SHP77 (cell line): Measurements from ENCODE around the gene C2orf92.

Experiments
- DNase-seq, 2 experiments: peaks; one replicate each; lab custom pipeline; 2025; lab: John Stamatoyannopoulos, UW

C2orf92 gene

DNA sequence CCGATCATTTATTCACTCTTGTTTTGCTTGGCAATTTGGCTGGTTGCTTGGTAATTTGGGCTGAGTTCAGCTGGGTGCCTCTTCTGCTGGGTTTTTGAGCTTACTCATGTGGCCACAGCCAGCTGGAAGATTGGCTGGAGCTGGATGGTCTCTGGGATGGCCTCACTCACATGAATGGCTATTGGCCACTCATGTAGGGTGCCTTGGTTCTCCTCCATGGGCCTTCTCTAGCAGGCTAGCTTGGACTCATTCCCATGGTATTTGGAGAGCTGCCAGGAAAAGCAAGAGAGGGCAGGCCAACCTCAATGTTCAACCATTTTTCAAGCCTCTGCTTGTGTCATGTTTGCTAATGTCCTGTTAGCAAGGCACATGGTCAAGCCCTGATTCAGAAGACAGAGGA lies 60.7 kb downstream of the C2orf92 start:
- DNase-seq, result no peak

- DNase-seq, result no peak
These were observed 61.9 kb downstream of the C2orf92 start for GRCh38 chr2:97731274-97732020.

DNA sequence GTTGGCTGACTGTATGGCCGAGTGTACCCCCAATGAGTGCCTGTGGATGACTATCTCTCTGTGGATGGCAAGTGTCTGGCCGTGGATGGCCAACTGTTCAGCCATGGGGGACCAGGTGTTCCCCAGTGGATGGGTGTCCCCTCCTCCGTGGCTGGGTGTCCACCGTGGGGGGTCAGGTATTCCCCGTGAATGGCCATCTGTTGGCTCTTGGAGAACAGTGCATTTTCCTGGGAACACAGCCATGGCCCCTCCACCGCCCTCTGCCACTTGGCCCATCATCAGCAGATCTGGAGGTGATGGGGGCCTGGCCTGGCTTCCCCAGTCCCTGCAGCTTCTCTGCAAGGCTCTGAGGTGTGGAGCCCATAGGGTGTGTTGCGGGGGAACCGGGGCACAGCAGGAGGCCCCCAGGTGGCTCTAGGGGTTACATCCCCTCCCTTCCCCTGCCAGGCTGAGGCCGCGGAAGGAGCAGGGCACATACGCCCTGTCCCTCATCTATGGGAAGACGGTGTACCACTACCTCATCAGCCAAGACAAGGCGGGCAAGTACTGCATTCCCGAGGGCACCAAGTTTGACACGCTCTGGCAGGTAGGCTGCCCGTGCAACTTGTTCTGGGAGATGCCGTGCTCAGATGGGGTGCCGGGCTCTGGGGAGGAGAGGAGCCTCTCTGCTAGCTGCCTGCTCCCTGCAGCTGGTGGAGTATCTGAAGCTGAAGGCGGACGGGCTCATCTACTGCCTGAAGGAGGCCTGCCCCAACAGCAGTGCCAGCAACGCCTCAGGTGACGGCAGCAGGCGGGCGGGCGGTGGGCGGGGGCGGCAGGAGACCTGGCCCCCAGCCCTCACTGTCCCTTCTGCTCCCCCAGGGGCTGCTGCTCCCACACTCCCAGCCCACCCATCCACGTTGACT lies 63.2 kb downstream of the C2orf92 start:
- no peak for DNase-seq

- no peak for DNase-seq
These were observed 64.0 kb downstream of the C2orf92 start for GRCh38 chr2:97733341-97734035.

DNA sequence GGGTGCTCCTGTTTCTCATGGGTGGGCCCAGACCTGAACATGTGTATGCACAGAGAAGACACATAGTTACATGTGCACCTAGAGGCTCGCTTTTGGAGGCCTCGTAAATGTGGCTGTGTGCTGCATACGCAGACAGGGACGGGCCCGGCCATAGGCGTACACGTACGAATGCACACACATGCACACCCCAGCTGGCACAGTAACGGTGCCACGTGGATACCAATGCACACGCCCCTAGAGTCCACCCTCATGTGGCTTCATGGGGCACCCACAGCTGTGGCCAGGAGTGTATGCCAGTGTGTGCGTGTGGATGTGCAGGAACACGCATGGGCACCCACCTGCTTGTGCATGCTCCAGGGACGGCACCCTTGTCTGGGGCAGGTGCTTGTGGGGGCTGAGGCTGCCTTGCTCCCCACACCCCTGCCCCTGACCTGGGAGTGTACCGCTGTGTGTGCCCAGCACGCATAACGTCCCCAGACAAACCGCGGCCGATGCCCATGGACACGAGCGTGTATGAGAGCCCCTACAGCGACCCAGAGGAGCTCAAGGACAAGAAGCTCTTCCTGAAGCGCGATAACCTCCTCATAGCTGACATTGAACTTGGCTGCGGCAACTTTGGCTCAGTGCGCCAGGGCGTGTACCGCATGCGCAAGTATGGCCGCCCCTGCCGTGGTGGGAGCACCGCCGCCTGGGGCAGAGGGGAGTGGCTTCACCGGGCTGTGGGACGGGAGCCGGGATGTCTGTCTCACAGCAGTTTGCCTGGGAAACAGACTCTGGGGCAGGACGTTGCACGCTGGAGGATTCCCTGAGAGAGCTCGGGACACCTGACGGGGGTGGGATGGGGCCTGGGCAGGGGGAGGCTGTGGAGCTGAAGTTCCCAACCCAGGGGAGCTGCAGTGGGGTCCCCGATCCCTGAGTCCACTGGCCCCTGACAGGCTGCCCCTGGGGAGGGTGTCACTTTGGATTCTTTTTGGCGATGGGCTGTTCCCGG lies 64.8 kb downstream of the C2orf92 start:
- DNase-seq, result no peak

- DNase-seq, result no peak
These were observed 65.6 kb downstream of the C2orf92 start for GRCh38 chr2:97735161-97735561.

GRCh38 chr2:97736185-97736584 lies 66.7 kb downstream of the C2orf92 start:
- DNase-seq, result no peak

- DNase-seq, result no peak
These were observed 67.3 kb downstream of the C2orf92 start for GRCh38 chr2:97736608-97737330.

GRCh38 chr2:97737421-97738178 lies 68.1 kb downstream of the C2orf92 start:
- no peak for DNase-seq

DNA sequence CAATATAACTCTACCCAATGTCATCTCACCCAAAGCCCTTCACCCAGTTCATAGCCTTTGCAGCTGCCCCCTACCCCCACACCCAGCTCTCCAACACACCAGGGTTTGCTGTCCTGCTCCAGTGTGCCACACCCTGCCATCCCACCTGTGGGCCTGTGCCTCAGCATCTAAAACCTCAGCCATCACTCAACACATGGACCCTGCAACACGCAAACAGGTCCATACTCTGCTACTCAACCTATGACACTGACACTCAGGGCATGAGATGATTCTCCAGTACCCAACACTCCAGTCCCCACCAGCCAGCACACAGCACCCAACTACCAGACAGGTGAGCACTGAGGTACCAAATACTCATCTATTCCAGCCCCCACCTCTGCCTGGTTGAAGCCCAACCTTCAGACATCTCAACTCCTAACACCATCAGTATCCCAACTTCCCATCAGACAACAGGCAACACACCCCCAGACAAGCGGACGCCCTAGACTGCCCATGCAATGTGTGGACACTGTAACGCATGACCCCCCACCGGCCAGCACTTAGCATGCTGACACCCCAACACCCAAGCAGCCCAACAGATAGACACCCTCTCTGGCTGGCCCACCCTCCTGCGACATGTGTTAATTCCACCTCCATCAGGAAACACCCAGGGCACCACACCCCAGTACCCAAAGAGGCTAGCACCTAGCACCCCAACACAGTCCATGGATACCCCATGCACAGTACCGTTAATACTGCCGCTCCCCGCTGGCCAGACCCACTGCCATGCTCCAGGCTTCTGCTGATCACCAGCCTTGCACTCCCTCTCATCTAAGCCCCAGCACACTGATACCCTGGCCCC lies 68.9 kb downstream of the C2orf92 start:
- no peak for DNase-seq

DNA sequence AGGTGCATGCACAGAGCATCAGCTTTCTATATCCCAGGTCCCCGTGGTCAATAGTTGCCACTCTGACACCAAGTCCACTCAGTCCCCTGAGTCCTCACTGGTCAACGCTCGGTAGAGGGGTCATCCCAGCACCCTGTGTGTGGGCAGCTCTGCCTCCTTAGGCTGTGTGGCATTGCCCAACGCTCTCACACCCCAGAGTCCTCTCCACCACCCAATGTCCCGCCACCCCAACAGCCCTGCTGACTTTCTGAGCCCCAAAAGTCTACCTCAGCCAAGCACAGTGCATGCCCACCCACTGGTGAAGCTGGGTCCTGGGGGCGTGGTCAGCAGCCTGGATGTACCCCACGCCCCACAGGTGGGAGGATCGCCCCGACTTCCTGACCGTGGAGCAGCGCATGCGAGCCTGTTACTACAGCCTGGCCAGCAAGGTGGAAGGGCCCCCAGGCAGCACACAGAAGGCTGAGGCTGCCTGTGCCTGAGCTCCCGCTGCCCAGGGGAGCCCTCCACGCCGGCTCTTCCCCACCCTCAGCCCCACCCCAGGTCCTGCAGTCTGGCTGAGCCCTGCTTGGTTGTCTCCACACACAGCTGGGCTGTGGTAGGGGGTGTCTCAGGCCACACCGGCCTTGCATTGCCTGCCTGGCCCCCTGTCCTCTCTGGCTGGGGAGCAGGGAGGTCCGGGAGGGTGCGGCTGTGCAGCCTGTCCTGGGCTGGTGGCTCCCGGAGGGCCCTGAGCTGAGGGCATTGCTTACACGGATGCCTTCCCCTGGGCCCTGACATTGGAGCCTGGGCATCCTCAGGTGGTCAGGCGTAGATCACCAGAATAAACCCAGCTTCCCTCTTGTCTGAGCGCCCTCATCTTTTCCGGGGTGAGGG lies 69.7 kb downstream of the C2orf92 start:
- no peak for DNase-seq

GRCh38 chr2:97739893-97740245 lies 70.4 kb downstream of the C2orf92 start:
- no peak for DNase-seq

GRCh38 chr2:97740590-97741182 lies 71.2 kb downstream of the C2orf92 start:
- DNase-seq, result peak; percentile 12 to 39

GRCh38 chr2:97741251-97741650 lies 71.7 kb downstream of the C2orf92 start:
- DNase-seq, result no peak

- no peak for DNase-seq
These were observed 72.2 kb downstream of the C2orf92 start for GRCh38 chr2:97741686-97742085.

DNA sequence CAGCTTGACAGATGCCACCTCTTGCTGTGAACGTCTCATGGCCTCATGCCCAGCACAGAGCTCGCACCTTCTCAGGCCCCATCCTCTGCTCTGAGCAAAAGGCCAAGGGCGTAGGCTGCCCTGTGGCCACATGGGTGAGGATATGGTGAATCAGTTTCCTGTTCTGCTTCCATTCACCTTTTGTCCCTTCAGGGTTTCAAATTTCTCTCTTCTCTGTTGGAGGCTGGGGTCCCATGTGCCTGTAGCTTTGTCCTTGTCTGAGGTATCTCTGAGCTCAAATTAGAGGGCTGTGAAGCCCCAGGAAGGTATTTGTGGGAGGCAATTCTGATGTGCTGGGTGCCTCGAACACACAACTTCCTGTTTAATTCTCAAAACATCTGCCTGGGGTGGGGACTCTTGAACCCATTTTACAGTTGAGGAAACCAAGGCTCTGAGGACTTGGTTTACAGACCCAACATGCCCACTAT lies 72.9 kb downstream of the C2orf92 start:
- no peak for DNase-seq

- DNase-seq, result no peak
These were observed 74.4 kb downstream of the C2orf92 start for GRCh38 chr2:97743913-97744312.
